ENCODE measurements around the gene SLF2. TPM values are rescaled to one million over a fixed set of nuclear protein-coding genes. Genes with fewer than 3 reads are reported as not detected.

Gene SLF2
- total RNA-seq, 1 donor from 2014 or later = 46.1 TPM

- Mint-ChIP-seq H3K4me3 (peak overlapping the region; percentile 39), H3K9me3 (no peaks in the 10 kb centered on the region), H3K4me1 (ENCODE audit: unreplicated experiment) (peaks cover 37% of the 10 kb centered on the region), H3K36me3 (no peaks in the 10 kb centered on the region), H3K27ac (no peak overlapping the region), H3K27me3 (peaks cover 71% of the 10 kb centered on the region)
- TF ChIP-seq CTCF (conservative IDR thresholded peaks at IDR 0.05) = no peak
- no peak for DNase-seq (ENCODE audit: extremely low spot score, unreplicated experiment)
Observed at GRCh38 chr10:100866010-100866409, 46.8 kb upstream of the SLF2 start.

- no peak for TF ChIP-seq CTCF (conservative IDR thresholded peaks at IDR 0.05)
- DNase-seq (ENCODE audit: extremely low spot score, unreplicated experiment) = no peak
Observed at GRCh38 chr10:100866575-100867098, 46.1 kb upstream of the SLF2 start.

GRCh38 chr10:100867261-100867963, 45.4 kb upstream of the SLF2 start:
- H3K4me3 Mint-ChIP-seq = no peak overlapping the region
- H3K9me3 Mint-ChIP-seq = no peaks in the 10 kb centered on the region
- TF ChIP-seq CTCF (conservative IDR thresholded peaks at IDR 0.05) = no peak
- H3K4me1 Mint-ChIP-seq (ENCODE audit: unreplicated experiment) = peaks cover 44% of the 10 kb centered on the region
- no peak for DNase-seq (ENCODE audit: extremely low spot score, unreplicated experiment)
- no peak overlapping the region for H3K27ac Mint-ChIP-seq
- no peaks in the 10 kb centered on the region for H3K36me3 Mint-ChIP-seq
- peaks cover 61% of the 10 kb centered on the region for H3K27me3 Mint-ChIP-seq

More at GRCh38 chr10:100866575-100867098, 46.1 kb upstream of the SLF2 start:
- H3K27ac Mint-ChIP-seq = no peak overlapping the region
- H3K9me3 Mint-ChIP-seq = no peaks in the 10 kb centered on the region
- no peaks in the 10 kb centered on the region for H3K36me3 Mint-ChIP-seq
- H3K4me3 Mint-ChIP-seq = peak overlapping the region; percentile 39
- H3K4me1 Mint-ChIP-seq (ENCODE audit: unreplicated experiment) = peaks cover 39% of the 10 kb centered on the region
- peaks cover 65% of the 10 kb centered on the region for H3K27me3 Mint-ChIP-seq

- TF ChIP-seq CTCF (conservative IDR thresholded peaks at IDR 0.05) = no peak
- Mint-ChIP-seq H3K9me3 (no peaks in the 10 kb centered on the region), H3K36me3 (no peaks in the 10 kb centered on the region), H3K4me1 (ENCODE audit: unreplicated experiment) (peaks cover 52% of the 10 kb centered on the region), H3K27ac (no peak overlapping the region), H3K4me3 (no peak overlapping the region), H3K27me3 (peaks cover 62% of the 10 kb centered on the region)
- no peak for DNase-seq (ENCODE audit: extremely low spot score, unreplicated experiment)
Observed at GRCh38 chr10:100868382-100868781, 44.4 kb upstream of the SLF2 start.

GRCh38 chr10:100869399-100869798, 43.4 kb upstream of the SLF2 start:
- peaks cover 61% of the 10 kb centered on the region for H3K27me3 Mint-ChIP-seq
- no peaks in the 10 kb centered on the region for H3K36me3 Mint-ChIP-seq
- no peak overlapping the region for H3K4me3 Mint-ChIP-seq
- no peaks in the 10 kb centered on the region for H3K9me3 Mint-ChIP-seq
- TF ChIP-seq CTCF (conservative IDR thresholded peaks at IDR 0.05) = no peak
- DNase-seq (ENCODE audit: extremely low spot score, unreplicated experiment) = no peak
- H3K4me1 Mint-ChIP-seq (ENCODE audit: unreplicated experiment) = peaks cover 52% of the 10 kb centered on the region
- no peak overlapping the region for H3K27ac Mint-ChIP-seq

All from type B pancreatic cell (in vitro differentiated cells).